ENCODE results near the gene NCL.
A peak's percentile ranks its signal among the peaks of the same experiment; 100 is the strongest.

Gene NCL

GRCh38 chr2:231463698-231464575 lies at the start of gene NCL:
Gene NCL (minus strand): TSS chr2:231464484. CDS start chr2:231464353, 131 bp downstream.
- DNase-seq: peak; percentile 87

GRCh38 chr2:231513746-231514224 lies 49.5 kb upstream of the NCL start:
- DNase-seq: no peak

GRCh38 chr2:231512222-231512621 lies 47.9 kb upstream of the NCL start:
- peak; percentile 45 for DNase-seq

GRCh38 chr2:231503766-231504165 lies 39.5 kb upstream of the NCL start:
- no peak for DNase-seq

GRCh38 chr2:231502596-231502995 lies 38.3 kb upstream of the NCL start:
- no peak for DNase-seq

GRCh38 chr2:231497651-231498050 lies 33.4 kb upstream of the NCL start:
- DNase-seq: no peak

GRCh38 chr2:231494669-231495068 lies 30.4 kb upstream of the NCL start:
- no peak for DNase-seq

GRCh38 chr2:231490801-231491200 lies 26.5 kb upstream of the NCL start:
- DNase-seq: no peak

- peak; percentile 1 for DNase-seq
Observed at GRCh38 chr2:231489990-231490389, 25.7 kb upstream of the NCL start.

- no peak for DNase-seq
Observed at GRCh38 chr2:231488331-231488730, 24.0 kb upstream of the NCL start.

GRCh38 chr2:231486851-231487596 lies 22.7 kb upstream of the NCL start:
- no peak for DNase-seq

GRCh38 chr2:231483398-231484329 lies 19.4 kb upstream of the NCL start:
- no peak for DNase-seq

GRCh38 chr2:231482806-231483391 lies 18.6 kb upstream of the NCL start:
- peak; percentile 43 for DNase-seq

GRCh38 chr2:231480781-231481180 lies 16.5 kb upstream of the NCL start:
- DNase-seq: no peak

GRCh38 chr2:231479455-231479854 lies 15.2 kb upstream of the NCL start:
- DNase-seq: no peak

- no peak for DNase-seq
Observed at GRCh38 chr2:231476920-231477319, 12.6 kb upstream of the NCL start.

GRCh38 chr2:231475965-231476364 lies 11.7 kb upstream of the NCL start:
- DNase-seq: peak; percentile 5

GRCh38 chr2:231472816-231473215 lies 8.5 kb upstream of the NCL start:
- no peak for DNase-seq

GRCh38 chr2:231470246-231470900 lies 6.1 kb upstream of the NCL start:
- DNase-seq: no peak

- DNase-seq: no peak
Observed at GRCh38 chr2:231469583-231469950, 5.3 kb upstream of the NCL start.

- DNase-seq: no peak
Observed at GRCh38 chr2:231467613-231468530, 3.6 kb upstream of the NCL start.
